ENCODE measurements around the gene FBXW9. TPM values are rescaled to one million over a fixed set of nuclear protein-coding genes. Genes with fewer than 3 reads are reported as not detected.

The FBXW9 gene
- total and polyA plus RNA-seq, 2 of the 4 experiments (the other 2 are of a cell fraction), result 9.5 to 14.2 TPM

- H3K79me1 ChIP-seq (ENCODE audit: low read depth in 1 of 2, low read length in 2 of 2), result no peaks in the 10 kb centered on the region
- H3K9me3 ChIP-seq (ENCODE audit: control insufficient read depth, insufficient read depth, low read length), result no peaks in the 10 kb centered on the region
- dilution Hi-C loops (cut with HindIII; ENCODE audit: low sequenced_read_pairs, unreplicated experiment) (no loop called here), in situ Hi-C loops (cut with MboI; ENCODE audit: low sequenced_read_pairs) (no loop called here), intact Hi-C loops (cut with micrococcal nuclease) (no loop called here)
- H3K4ac ChIP-seq (ENCODE audit: low read depth, low read length), result no peak overlapping the region
- no peak for ATAC-seq (ENCODE audit: low read depth)
- no peak overlapping the region for H4K5ac ChIP-seq (ENCODE audit: low read depth, low read length)
- no peak for DNase-seq
- no peak overlapping the region for H3K14ac ChIP-seq (replicated peaks; ENCODE audit: low read depth, low read length)
- no peak overlapping the region for H2BK5ac ChIP-seq (ENCODE audit: low read depth, low read length, poor library complexity, severe bottlenecking)
- TF ChIP-seq RAD21 (IDR thresholded peaks at IDR 0.05; ENCODE audit: low read length) (no peak), FOS (IDR thresholded peaks at IDR 0.05; ENCODE audit: low read depth, low read length) (no peak), CEBPB (IDR thresholded peaks at IDR 0.05; ENCODE audit: low read depth, low read length) (no peak), BHLHE40 (IDR thresholded peaks at IDR 0.05; ENCODE audit: low read depth, low read length) (no peak), NFE2L2 (IDR thresholded peaks at IDR 0.05; ENCODE audit: low read depth, low read length) (no peak), RCOR1 (IDR thresholded peaks at IDR 0.05; ENCODE audit: insufficient replicate concordance, low read length) (no peak), CTCF (conservative IDR thresholded peaks at IDR 0.05; ENCODE audit: low read depth, low read length) (no peak)
- TF ChIP-seq, protein P1, sequence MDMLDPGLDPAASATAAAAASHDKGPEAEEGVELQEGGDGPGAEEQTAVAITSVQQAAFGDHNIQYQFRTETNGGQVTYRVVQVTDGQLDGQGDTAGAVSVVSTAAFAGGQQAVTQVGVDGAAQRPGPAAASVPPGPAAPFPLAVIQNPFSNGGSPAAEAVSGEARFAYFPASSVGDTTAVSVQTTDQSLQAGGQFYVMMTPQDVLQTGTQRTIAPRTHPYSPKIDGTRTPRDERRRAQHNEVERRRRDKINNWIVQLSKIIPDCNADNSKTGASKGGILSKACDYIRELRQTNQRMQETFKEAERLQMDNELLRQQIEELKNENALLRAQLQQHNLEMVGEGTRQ (IDR thresholded peaks at IDR 0.05; ENCODE audit: low read depth, low read length), result no peak
- POLR2A ChIA-PET (ENCODE audit: unreplicated experiment), result no interaction called here
- no peak overlapping the region for H2BK120ac ChIP-seq (ENCODE audit: low read depth, low read length)
- CTCF ChIA-PET, result no interaction called here
- no peak overlapping the region for H4K91ac ChIP-seq (ENCODE audit: insufficient read depth, low read depth, low read length)
- no peak overlapping the region for H3K56ac ChIP-seq (ENCODE audit: extremely low read depth, insufficient read depth, low read length)
- no peak overlapping the region for H3K4me2 ChIP-seq (ENCODE audit: low read depth, low read length)
- H2AK5ac ChIP-seq (ENCODE audit: low read depth, low read length), result no peak overlapping the region
- H2BK20ac ChIP-seq (ENCODE audit: low read depth, low read length), result no peak overlapping the region
- H3K27ac ChIP-seq (ENCODE audit: insufficient read depth, low read length), result no peak overlapping the region
- no CpG with 5 or more reads among the region's 22 CpGs for WGBS, 2 experiments (ENCODE audit: extremely low coverage in 2 of 2, insufficient read length in 1 of 2)
- H3K9ac ChIP-seq (ENCODE audit: low read depth, low read length), result no peak overlapping the region
- H2AFZ ChIP-seq (replicated peaks; ENCODE audit: low read length, poor library complexity), result no peak overlapping the region
- no peaks in the 10 kb centered on the region for H3K27me3 ChIP-seq (ENCODE audit: control insufficient read depth, insufficient read depth, low read length)
- H3K4me3 ChIP-seq (ENCODE audit: insufficient read depth, low read depth, low read length), result no peak overlapping the region
- no peaks in the 10 kb centered on the region for H3K9me1 ChIP-seq (ENCODE audit: insufficient read depth, low read length)
- no TSS peak for BruUV-seq (replicated peaks)
- no peaks in the 10 kb centered on the region for H4K20me1 ChIP-seq (ENCODE audit: insufficient read depth, low read length)
- no peaks in the 10 kb centered on the region for H3K4me1 ChIP-seq (ENCODE audit: control insufficient read depth, insufficient read depth, low read length)
- no peak overlapping the region for H3K23ac ChIP-seq (ENCODE audit: low read depth, low read length)
- peaks cover 41% of the 10 kb centered on the region for H3K36me3 ChIP-seq (ENCODE audit: control insufficient read depth, insufficient read depth, low read length)
- no peak overlapping the region for H4K8ac ChIP-seq (ENCODE audit: low read depth in 2 of 2, low read length in 2 of 2)
- no peak overlapping the region for H3K18ac ChIP-seq (ENCODE audit: low read depth, low read length)
- H2AK9ac ChIP-seq (replicated peaks; ENCODE audit: low read depth, low read length, poor library complexity), result no peak overlapping the region
- H2BK15ac ChIP-seq (ENCODE audit: low read depth, low read length), result no peak overlapping the region
Measured at GRCh38 chr19:12657966-12658365, 38.5 kb downstream of the FBXW9 start.

Measured in IMR-90 (cell line).